ENCODE data around the gene THBS2.

The THBS2 gene

GRCh38 chr6:169190970-169191369 lies 62.7 kb downstream of the THBS2 start:
- TF ChIP-seq EZH2 (IDR thresholded peaks at IDR 0.05; ENCODE audit: borderline replicate concordance, low read length), result no peak
- TF ChIP-seq CTCF (IDR thresholded peaks at IDR 0.05; ENCODE audit: low read length), result no peak
- Histone ChIP-seq H3K9ac (ENCODE audit: low read length) (no peak overlapping the region), H3K9me3 (ENCODE audit: low read length) (no peaks in the 10 kb centered on the region), H3K4me3 (ENCODE audit: low read depth, low read length, poor library complexity, severe bottlenecking) (no peak overlapping the region), H3F3A (ENCODE audit: insufficient read depth, low read length) (no peaks in the 10 kb centered on the region), H3K79me2 (ENCODE audit: insufficient read depth, low read length) (no peaks in the 10 kb centered on the region), H2AFZ (ENCODE audit: low read length) (no peak overlapping the region), H3K4me1 (ENCODE audit: insufficient read depth, low read length, severe bottlenecking) (no peaks in the 10 kb centered on the region), H3K9me2 (ENCODE audit: low read depth, low read length) (no peaks in the 10 kb centered on the region), H4K20me1 (ENCODE audit: insufficient read depth, low read length) (no peaks in the 10 kb centered on the region), H3K27me3 (ENCODE audit: insufficient read depth, low read length) (no peaks in the 10 kb centered on the region), H3K27ac (ENCODE audit: low read depth, low read length, poor library complexity, severe bottlenecking) (no peak overlapping the region), H3K4me2 (ENCODE audit: low read length) (no peak overlapping the region), H3K36me3 (ENCODE audit: insufficient read depth, low read length) (no peaks in the 10 kb centered on the region)

GRCh38 chr6:169190144-169190584 lies 63.5 kb downstream of the THBS2 start:
- Histone ChIP-seq H3K9ac (ENCODE audit: low read length) (no peak overlapping the region), H3F3A (ENCODE audit: insufficient read depth, low read length) (no peaks in the 10 kb centered on the region), H3K79me2 (ENCODE audit: insufficient read depth, low read length) (no peaks in the 10 kb centered on the region), H4K20me1 (ENCODE audit: insufficient read depth, low read length) (no peaks in the 10 kb centered on the region), H3K27me3 (ENCODE audit: insufficient read depth, low read length) (no peaks in the 10 kb centered on the region), H2AFZ (ENCODE audit: low read length) (no peak overlapping the region), H3K36me3 (ENCODE audit: insufficient read depth, low read length) (no peaks in the 10 kb centered on the region), H3K9me3 (ENCODE audit: low read length) (no peaks in the 10 kb centered on the region), H3K9me2 (ENCODE audit: low read depth, low read length) (no peaks in the 10 kb centered on the region), H3K4me2 (ENCODE audit: low read length) (no peak overlapping the region), H3K4me1 (ENCODE audit: insufficient read depth, low read length, severe bottlenecking) (no peaks in the 10 kb centered on the region), H3K4me3 (ENCODE audit: low read depth, low read length, poor library complexity, severe bottlenecking) (no peak overlapping the region), H3K27ac (ENCODE audit: low read depth, low read length, poor library complexity, severe bottlenecking) (no peak overlapping the region)
- TF ChIP-seq EZH2 (IDR thresholded peaks at IDR 0.05; ENCODE audit: borderline replicate concordance, low read length) (no peak), CTCF (IDR thresholded peaks at IDR 0.05; ENCODE audit: low read length) (no peak)

- H2AFZ ChIP-seq (ENCODE audit: low read length), result no peak overlapping the region
- no peak overlapping the region for H3K4me3 ChIP-seq (ENCODE audit: low read depth, low read length, poor library complexity, severe bottlenecking)
- no peaks in the 10 kb centered on the region for H3K9me2 ChIP-seq (ENCODE audit: low read depth, low read length)
- no peaks in the 10 kb centered on the region for H3K79me2 ChIP-seq (ENCODE audit: insufficient read depth, low read length)
- H3F3A ChIP-seq (ENCODE audit: insufficient read depth, low read length), result no peaks in the 10 kb centered on the region
- no peaks in the 10 kb centered on the region for H3K9me3 ChIP-seq (ENCODE audit: low read length)
- no peaks in the 10 kb centered on the region for H3K36me3 ChIP-seq (ENCODE audit: insufficient read depth, low read length)
- H3K27ac ChIP-seq (ENCODE audit: low read depth, low read length, poor library complexity, severe bottlenecking), result no peak overlapping the region
- no peak overlapping the region for H3K9ac ChIP-seq (ENCODE audit: low read length)
- no peak for TF ChIP-seq EZH2 (IDR thresholded peaks at IDR 0.05; ENCODE audit: borderline replicate concordance, low read length)
- no peak for TF ChIP-seq CTCF (IDR thresholded peaks at IDR 0.05; ENCODE audit: low read length)
- H4K20me1 ChIP-seq (ENCODE audit: insufficient read depth, low read length), result no peaks in the 10 kb centered on the region
- H3K27me3 ChIP-seq (ENCODE audit: insufficient read depth, low read length), result no peaks in the 10 kb centered on the region
- no peak overlapping the region for H3K4me2 ChIP-seq (ENCODE audit: low read length)
- no peaks in the 10 kb centered on the region for H3K4me1 ChIP-seq (ENCODE audit: insufficient read depth, low read length, severe bottlenecking)
Observed at GRCh38 chr6:169189686-169190085, 64.0 kb downstream of the THBS2 start.

Data from OCI-LY1 (cell line).